ENCODE results near the gene SINHCAF.

Gene SINHCAF

DNA sequence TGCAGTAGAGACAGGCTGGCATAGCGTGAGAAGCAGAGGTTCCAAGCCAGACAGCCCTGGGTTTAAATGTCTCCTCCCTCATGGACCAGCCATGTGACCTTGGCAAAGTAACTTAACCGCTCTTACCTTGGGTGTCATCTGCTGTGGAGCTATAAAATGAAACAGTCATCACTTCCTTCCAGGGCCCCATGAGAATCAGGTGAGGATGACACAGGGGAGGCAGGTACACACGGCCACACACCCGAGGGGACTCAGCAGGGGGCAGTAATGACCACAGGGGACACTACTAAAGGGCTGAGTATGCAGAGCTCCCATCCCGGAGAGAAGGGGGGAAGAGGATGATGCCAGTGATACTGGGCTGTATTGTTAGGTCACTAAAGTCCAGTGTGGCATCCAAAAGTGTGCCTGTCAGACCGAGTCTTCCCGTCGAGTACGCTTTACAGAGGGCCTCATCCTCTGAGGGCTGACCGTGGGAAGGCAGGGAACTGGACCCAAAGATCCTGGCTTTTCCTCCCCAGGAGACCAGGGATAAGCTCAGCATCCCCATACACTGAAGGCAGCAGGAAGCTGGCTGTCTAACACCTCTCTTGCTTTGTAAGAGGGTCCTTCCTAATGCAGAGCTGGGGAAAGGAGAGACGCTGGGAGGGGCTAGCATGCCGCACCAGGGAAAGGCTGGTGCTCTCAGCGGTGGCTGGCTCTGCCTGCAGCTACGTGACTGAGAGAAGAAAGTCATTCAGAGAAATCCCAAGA lies 94.2 kb downstream of the SINHCAF start:
- no peak for DNase-seq
